ENCODE data around the gene EMID1. TPM values are rescaled to one million over a fixed set of nuclear protein-coding genes. Genes with fewer than 3 reads are reported as not detected.

Gene EMID1
- total RNA-seq, 4 donors from 2014 or later, result 0.33 to 1.8 TPM; not detected in 2

DNA sequence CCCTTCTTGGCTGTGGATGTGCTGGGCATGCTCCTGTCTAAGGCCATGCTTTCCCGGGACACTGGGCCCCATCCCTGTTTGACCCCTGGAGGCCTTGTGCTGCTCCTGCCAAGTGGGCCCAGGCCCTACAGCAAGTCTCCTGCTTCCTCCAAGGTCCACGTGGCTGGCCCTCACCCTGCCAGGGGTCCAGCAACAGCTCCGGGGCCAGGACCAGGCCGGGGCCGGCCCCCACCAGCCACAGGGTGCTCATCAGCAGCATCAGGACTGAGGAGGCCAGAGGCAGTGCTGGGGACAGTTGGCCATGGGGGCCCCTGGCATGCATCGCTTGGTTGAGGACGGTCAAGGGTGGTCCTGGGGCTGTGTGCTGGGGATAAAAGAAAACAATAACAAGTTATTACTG lies 59.6 kb downstream of the EMID1 start:
- H3K27me3 ChIP-seq, result no peaks in the 10 kb centered on the region
- in situ Hi-C loops (cut with MboI; ENCODE audit: low sequenced_read_pairs in 4 of 4), result no loop called here
- H3K4me3 ChIP-seq, result no peak overlapping the region
- ATAC-seq (no peak), DNase-seq (no peak)
- TF ChIP-seq POLR2A (IDR thresholded peaks at IDR 0.05), result no peak
- TF ChIP-seq, protein P1, sequence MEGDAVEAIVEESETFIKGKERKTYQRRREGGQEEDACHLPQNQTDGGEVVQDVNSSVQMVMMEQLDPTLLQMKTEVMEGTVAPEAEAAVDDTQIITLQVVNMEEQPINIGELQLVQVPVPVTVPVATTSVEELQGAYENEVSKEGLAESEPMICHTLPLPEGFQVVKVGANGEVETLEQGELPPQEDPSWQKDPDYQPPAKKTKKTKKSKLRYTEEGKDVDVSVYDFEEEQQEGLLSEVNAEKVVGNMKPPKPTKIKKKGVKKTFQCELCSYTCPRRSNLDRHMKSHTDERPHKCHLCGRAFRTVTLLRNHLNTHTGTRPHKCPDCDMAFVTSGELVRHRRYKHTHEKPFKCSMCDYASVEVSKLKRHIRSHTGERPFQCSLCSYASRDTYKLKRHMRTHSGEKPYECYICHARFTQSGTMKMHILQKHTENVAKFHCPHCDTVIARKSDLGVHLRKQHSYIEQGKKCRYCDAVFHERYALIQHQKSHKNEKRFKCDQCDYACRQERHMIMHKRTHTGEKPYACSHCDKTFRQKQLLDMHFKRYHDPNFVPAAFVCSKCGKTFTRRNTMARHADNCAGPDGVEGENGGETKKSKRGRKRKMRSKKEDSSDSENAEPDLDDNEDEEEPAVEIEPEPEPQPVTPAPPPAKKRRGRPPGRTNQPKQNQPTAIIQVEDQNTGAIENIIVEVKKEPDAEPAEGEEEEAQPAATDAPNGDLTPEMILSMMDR (IDR thresholded peaks at IDR 0.05 in 4 of 5, conservative IDR thresholded peaks at IDR 0.05 in 1 of 5), result no peak
- no peaks in the 10 kb centered on the region for H3K9me3 ChIP-seq
- intact Hi-C loops (cut with DNase I; ENCODE audit: low total_unique reads), result loop anchor here (5.0 kb wide), 3 partner anchors 193 to 1343 kb away; partner anchors contain the start of gene KREMEN1
- peaks cover 0 to 8% of the 10 kb centered on the region in 2 donors for H3K36me3 ChIP-seq
- H3K27ac ChIP-seq, result peak overlapping the region; percentile 33 to 100 (median 98)
- peaks cover 22 to 30% of the 10 kb centered on the region in 2 donors for H3K4me1 ChIP-seq

DNA sequence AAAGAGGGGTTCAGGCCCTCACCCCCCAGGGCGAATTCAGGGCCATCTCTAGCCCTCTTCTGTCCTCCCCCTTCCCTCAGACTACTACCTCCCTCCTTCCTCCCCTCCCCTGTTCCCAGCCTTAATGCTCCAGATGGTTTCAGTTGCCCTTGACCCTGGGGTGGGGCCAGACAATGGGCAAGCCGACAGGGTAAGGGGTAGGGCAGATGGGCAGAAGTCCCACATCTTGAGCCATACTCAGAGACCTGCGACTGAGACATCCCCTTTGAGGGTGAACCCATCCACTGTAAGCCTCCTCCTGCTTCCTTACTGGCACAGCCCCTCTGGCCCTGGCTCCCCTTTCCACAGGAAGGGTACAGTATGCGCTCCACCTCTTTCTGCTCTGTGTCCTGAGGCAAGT lies 60.2 kb downstream of the EMID1 start:
- peaks cover 0 to 6% of the 10 kb centered on the region in 2 donors for H3K36me3 ChIP-seq
- no peaks in the 10 kb centered on the region for H3K9me3 ChIP-seq
- intact Hi-C loops (cut with DNase I; ENCODE audit: low total_unique reads) (loop anchor here (5.0 kb wide), 3 partner anchors 194 to 1344 kb away; partner anchors contain the start of gene KREMEN1), in situ Hi-C loops (cut with MboI; ENCODE audit: low sequenced_read_pairs in 4 of 4) (no loop called here)
- peaks cover 28 to 37% of the 10 kb centered on the region in 2 donors for H3K4me1 ChIP-seq
- DNase-seq (no peak), ATAC-seq (no peak)
- no peaks in the 10 kb centered on the region for H3K27me3 ChIP-seq
- TF ChIP-seq, protein P1 (IDR thresholded peaks at IDR 0.05 in 4 of 5, conservative IDR thresholded peaks at IDR 0.05 in 1 of 5), result no peak
- TF ChIP-seq POLR2A (IDR thresholded peaks at IDR 0.05), result no peak
- peak overlapping the region in 1 of 4 donors; percentile 83 for H3K4me3 ChIP-seq
- H3K27ac ChIP-seq, result peak overlapping the region; percentile 97 to 100 (median 98)

DNA sequence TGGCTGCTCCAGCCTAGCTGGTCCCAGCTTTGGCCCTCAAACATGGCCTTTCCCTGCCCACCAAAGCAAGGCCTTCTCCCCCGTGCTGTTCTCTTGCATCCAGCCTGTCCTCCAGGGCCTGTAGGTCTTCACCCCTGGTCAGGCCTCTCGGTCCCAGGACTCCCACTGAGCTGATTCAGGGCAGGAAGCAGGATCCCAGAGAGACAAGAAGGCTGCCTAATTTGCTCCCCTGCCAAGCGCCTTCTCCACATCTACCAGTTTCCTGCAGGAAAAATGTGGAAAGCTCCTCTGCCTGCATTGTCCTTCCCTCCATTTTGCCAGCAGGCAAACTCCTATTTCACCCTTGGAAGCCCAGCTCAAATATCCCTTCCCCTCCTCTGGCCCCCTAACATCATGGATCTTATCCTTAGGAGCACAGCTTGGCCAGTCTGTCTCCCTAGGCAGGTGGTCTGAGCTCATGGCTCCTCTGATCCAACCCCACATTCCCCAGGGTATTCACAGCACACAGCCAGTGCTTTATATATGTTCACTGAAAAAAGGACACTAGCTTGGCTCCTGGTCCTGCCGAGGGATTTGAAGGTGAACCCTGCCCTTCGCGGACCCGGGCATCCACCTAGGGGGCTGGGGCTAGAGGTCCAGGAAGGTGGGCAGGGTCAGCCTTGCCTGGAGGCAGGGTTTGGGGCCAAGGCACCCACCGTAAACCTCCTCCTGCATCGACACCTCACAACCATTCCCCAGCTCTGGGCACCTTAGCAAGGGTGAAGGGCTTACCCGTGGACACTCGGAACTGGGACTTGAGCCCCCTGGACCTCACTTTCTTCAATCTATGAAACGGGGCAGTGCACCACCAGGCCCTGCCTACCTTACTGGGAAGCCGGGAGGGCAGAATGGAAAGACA lies 61.1 kb downstream of the EMID1 start:
- Histone ChIP-seq H3K27me3 (no peaks in the 10 kb centered on the region), H3K27ac (peak overlapping the region; percentile 97 to 100 (median 98)), H3K9me3 (no peaks in the 10 kb centered on the region), H3K36me3 (peaks cover 0 to 6% of the 10 kb centered on the region in 2 donors), H3K4me1 (peaks cover 37 to 45% of the 10 kb centered on the region in 2 donors), H3K4me3 (peak overlapping the region; percentile 83 to 97 (median 94))
- TF ChIP-seq, protein P1 (IDR thresholded peaks at IDR 0.05 in 4 of 5, conservative IDR thresholded peaks at IDR 0.05 in 1 of 5), result no peak
- no peak for TF ChIP-seq POLR2A (IDR thresholded peaks at IDR 0.05)
- peak in 1 of 2 donors; percentile 4 for ATAC-seq
- intact Hi-C loops (cut with DNase I; ENCODE audit: low total_unique reads), result loop anchor here (5.0 kb wide), 3 partner anchors 195 to 1345 kb away; partner anchors contain the start of gene KREMEN1
- DNase-seq, result no peak
- in situ Hi-C loops (cut with MboI; ENCODE audit: low sequenced_read_pairs in 4 of 4), result no loop called here

DNA sequence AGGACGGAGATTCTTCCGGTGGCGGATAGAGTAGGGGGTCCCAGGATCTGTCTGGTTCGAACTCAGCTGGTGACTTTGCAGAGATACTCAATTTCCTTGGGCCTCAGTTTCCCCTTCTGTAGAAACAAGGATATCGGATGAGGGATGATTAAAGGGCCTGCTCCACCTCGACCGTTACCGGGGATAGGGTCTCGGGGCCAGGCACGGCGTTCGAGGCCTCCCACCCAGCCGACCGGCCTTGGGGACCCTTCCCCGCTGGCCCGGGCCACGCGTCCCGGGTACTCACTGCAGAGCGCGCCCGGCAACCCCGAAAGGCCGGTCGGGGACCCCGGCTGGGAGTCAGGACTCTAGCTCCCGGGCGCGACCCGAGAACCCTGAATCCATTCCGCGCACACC lies 61.8 kb downstream of the EMID1 start:
- H3K27ac ChIP-seq, result peak overlapping the region; percentile 97 to 100 (median 98)
- no peak for TF ChIP-seq POLR2A (IDR thresholded peaks at IDR 0.05)
- TF ChIP-seq, protein P1 (IDR thresholded peaks at IDR 0.05 in 4 of 5, conservative IDR thresholded peaks at IDR 0.05 in 1 of 5), result no peak
- peaks cover 43 to 52% of the 10 kb centered on the region in 2 donors for H3K4me1 ChIP-seq
- DNase-seq (no peak), ATAC-seq (no peak)
- H3K36me3 ChIP-seq, result peaks cover 0 to 12% of the 10 kb centered on the region in 2 donors
- H3K27me3 ChIP-seq, result no peaks in the 10 kb centered on the region
- in situ Hi-C loops (cut with MboI; ENCODE audit: low sequenced_read_pairs in 4 of 4), result no loop called here
- no peaks in the 10 kb centered on the region for H3K9me3 ChIP-seq
- peak overlapping the region; percentile 83 to 97 (median 94) for H3K4me3 ChIP-seq
- intact Hi-C loops (cut with DNase I; ENCODE audit: low total_unique reads), result loop anchor here (5.0 kb wide), 3 partner anchors 195 to 1345 kb away; partner anchors contain the start of gene KREMEN1
